CD4-positive, alpha-beta T cell treated with Interleukin-12 subunit alpha and Interleukin-12 subunit beta, for 1 hour (primary cell): ENCODE data around the gene RPL27.
A peak's percentile ranks its signal among the peaks of the same experiment; 100 is the strongest.
"Not testable (repeated sequence)": the region's sequence is repeated elsewhere in the genome, so short reads cannot be mapped to it uniquely, and the experiment has no call there.

Experiments
- DNase-seq: peaks from one replicate; pipeline ENCODE4 v3.0.0-alpha.2; 2020

RPL27 gene

GRCh38 chr17:42997390-42997983 is 732 bp upstream of the RPL27 start:
- no peak for DNase-seq

DNA sequence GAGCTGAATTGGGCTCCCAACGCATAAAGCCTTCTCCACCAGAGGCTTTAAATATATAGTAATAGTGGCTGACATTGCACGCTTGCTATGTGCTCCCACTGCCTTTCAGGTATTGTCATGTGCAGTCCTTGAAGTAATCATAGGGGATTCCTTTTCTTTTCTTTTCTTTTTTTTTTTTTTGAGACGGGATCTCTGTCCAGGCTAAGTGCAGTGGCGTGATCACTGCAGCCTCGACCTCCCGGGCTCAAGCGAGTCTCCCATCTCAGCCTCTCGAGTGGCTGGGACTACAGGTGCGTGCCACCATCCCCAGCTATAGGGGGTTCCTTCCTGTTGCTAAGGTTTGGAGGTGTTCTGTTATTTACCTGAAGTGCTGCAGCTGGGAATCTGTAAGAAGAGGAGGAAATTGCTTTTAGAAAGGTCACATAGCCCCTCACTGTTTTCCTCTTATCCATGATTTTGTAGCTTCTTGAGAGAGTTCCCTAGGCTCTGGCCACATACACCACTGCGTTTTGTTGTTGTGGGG is 845 bp downstream of the RPL27 start:
- DNase-seq, result no peak

DNA sequence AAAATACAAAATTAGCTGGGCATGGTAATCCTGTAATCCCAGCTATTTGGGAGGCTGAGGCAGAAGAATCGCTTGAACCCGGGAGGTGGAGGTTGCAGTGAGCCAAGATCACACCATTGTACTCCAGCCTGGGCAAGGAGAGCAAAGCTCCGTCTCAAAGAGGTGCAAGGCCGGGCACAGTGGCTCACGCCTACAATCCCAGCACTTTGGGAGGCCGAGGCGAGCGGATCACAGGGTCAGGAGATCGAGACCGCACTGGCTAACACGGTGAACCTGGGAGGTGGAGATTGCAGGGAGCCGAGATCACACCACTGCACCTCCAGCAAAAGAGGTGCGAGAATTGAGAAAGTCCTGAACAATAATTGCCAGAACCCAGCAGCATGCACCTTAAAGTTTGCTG is 2.7 kb downstream of the RPL27 start:
- not testable (repeated sequence) for DNase-seq

DNA sequence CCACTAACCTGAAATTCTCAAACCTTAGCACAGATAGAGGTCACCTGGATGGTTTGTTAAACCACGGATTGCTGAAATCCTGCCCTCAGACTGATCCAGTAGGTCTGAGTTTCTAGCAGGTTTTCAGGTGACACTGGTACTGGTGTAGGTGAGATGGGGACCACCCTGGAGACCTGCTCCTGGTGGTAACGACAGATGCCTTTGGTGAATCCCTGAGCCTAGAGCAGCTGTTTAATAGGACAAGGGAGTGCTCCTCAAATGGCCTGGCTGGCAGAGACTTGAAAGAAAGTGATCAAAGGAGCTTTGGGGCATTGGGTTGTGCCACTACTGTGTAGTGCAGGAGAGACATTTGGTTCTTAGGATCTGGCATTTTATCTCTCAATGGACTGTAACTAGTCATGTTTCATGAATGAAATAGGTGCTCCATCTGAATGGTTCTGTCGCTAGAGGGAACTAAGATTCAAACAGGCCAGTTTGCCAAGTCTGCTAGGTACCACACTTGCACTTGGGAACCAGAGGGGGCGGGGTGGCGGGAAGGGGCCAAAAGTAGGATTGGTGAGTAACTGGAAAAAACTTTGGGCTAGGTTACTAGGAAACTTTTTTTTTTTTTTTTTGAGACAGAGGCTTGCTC is 5.4 kb downstream of the RPL27 start:
- DNase-seq, result no peak

- DNase-seq, result peak; percentile 87
Observed at GRCh38 chr17:43006639-43007551, 8.7 kb downstream of the RPL27 start, which contains the start of gene IFI35. TSS of gene IFI35 (plus strand) at chr17:43006784. CDS start at chr17:43006948, 164 bp downstream.

DNA sequence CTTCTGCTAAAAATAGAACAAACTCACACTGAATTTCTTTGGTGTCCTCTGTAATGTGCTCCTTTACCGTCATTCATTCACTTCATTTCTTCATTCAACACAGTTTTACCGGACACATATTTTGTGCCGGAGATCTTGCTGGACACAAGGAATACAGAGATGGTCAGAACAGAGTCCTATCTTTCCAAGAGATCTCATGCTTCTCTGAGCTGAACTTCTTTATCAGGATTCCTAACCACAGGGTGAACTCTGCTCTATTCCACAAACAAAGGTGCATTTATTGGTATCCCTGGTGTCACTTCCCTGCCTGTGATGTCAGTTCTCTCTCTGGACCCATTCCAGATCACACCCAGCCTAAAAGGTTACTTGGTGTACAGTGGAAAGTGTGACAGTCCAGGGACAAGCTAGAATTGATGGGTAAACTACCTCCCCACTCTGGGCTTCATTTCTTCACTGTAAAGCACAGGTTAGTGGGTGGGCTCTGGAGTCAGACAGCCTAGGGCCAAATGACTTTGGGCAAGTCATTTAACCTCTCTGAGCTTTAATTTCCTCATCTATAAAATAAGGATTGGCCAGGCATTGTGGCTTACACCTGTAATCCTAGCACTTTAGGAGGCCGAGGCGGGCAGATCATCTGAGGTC is 12.6 kb downstream of the RPL27 start:
- DNase-seq, result no peak

GRCh38 chr17:43011728-43012472 is 13.7 kb downstream of the RPL27 start:
- DNase-seq, result no peak

DNA sequence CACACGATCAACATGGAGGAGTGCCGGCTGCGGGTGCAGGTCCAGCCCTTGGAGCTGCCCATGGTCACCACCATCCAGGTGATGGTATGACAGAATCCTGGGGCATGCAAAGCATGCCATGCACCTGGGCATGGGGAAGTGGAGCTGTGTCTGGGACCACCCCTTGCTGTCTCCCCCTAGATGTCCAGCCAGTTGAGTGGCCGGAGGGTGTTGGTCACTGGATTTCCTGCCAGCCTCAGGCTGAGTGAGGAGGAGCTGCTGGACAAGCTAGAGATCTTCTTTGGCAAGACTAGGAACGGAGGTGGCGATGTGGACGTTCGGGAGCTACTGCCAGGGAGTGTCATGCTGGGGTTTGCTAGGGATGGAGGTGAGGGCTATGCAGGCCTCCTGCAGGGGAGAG is 15.1 kb downstream of the RPL27 start:
- DNase-seq, result no peak

- no peak for DNase-seq
Observed at GRCh38 chr17:43014020-43014648, 15.9 kb downstream of the RPL27 start.

DNA sequence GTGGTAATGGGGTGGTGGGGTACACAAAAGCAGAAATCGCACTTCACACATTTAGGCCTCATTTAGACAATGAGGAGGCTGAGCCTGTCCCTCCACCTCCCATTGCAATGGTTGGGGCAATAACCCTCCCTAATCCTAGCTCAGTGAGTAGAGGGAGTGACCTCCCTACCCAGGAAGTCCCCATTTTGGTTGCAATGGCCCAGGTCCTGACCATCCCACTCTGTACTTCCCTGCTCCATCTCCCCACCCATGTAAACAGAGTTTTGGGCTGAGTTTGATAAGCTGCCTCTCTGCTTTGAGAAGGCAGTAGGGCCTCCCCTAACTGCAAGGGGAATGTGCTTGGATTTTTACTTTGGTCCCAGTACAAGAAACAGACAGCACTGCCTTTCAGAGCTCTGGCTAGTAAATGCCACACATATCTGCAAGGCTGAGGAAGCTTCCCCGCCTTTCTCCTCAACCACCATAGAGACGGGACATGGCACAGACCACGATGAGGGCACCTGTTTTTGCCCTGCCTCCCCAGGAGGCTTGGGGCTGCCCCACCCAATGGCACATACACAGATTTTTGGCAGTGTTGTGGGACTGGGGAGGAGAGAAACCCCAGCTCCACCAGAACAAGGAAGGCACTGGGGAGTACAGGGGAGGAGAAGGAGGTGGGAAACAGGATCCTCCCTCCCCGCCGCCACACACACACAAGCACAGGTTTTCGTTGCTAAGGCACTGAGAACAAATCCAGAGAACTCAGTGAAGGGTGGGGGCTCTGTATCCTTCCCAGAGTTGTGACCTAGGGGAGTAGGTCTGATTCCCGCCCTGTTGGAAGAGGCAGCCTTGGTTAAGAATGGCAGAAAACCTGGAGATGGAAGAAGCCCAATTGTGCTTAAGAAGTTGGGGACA is 16.7 kb downstream of the RPL27 start:
- DNase-seq, result no peak

DNA sequence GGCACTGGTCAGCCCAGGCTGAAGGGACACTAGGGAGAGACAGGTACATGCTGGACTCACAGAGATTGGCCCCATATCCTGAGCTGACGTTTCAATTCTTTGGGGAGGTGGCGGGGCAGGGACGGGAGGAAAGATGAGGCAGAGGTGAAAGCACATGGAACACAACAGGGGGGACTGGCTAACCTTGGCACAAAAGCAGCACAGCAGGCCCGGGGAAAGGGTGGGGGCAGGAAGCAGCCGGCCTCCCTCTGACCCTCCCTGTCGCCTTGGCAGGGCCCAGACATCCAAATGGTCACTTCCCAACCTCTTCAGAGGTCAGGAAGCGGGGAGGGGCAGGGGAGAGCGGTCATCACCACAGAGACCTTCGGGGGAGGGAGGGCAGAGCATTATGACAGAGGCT is 17.4 kb downstream of the RPL27 start:
- no peak for DNase-seq

- no peak for DNase-seq
Observed at GRCh38 chr17:43016216-43016615, 18.0 kb downstream of the RPL27 start.

GRCh38 chr17:43018008-43018853 is 20.0 kb downstream of the RPL27 start:
- peak; percentile 61 for DNase-seq

DNA sequence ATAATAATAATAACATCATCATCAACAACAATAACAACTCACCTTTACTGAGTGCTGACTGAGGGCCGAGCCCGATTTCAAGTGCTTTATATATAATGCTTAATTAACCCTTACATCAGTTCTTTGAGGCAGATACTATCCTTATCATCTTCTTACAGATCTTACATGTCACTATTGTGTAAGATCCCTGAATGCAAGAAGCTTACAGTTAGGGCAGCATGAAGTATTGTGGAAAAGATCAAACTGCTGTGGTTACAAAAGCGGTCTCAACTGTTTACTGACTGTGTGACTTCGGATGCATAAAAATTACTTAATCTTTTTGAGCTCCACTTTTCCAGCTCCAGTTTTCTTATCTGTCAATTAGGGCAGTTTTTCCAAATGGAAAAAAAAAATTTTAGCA is 20.7 kb downstream of the RPL27 start:
- DNase-seq, result no peak

GRCh38 chr17:43019418-43019817 is 21.2 kb downstream of the RPL27 start:
- no peak for DNase-seq

DNA sequence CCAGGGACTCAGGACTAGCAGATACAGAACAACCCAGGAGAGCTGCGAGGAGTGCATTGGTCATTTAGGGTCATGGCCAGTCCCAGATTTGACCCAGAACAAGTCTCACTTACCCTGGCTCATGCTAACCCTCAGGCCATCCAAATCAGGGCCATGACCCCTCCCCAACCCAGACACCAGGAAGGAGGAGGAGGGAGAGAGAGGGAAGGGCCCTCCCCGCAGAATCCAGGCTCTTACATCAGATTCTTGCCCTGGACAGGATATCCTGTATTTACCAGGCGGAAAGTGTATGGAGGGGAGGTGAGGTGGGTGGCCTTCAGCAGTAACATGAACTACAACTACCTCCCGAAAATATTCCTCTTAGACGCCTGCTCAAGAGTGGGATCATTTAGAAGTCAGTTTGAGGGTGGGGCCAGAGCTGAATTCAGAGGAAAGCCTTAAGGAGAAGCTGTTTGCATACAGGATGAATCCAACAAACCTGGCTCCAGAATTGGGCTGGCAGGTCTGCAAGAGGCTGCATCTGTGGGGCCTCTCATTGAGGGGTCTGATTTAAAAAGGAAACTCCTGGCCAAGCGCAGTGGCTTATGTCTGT is 21.9 kb downstream of the RPL27 start:
- DNase-seq, result no peak

DNA sequence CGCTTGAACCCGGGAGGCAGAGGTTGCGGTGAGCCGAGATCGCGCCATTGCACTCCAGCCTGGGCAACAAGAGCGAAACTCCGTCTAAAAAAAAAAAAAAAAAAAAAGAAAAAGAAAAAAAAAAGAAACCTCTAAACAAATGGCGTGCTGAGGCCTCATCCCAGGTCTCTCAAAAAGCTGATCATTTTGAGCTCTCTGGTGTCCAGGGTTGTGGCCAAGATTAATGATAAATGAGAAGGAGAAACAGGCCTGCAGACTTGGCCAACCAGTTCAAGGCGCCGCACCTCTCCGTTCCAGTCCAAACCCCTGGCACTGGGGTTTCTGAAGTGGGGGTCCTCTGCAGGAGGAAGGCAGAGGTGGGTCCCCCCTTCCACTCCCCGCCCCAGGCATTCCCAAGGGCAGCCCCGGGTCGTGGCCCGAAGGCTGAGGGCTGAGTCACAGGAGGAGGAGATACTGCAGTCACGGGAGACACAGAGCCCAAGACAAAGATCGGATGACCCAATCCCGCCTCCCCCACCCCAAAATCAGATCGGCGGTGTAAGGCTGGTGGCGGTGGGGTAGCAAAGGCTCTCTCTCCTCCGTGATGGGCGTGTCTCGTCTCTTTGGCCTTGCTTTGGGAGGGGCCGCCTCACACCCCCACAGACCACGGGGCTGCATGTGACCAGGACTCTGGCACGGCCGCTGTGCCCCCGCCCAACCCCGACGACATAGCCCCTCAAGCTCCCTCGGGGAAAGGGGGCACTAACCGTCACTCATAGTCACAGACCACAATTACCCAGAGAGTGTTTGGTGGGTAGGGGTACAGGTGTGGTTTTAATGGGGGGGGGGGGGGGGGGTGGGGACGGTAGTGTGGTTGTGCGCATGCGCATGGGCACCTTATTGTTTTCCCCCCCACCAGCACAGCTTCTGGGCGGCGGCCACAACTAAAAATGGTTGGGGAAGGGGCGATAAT is 22.8 kb downstream of the RPL27 start:
- peak; percentile 42 for DNase-seq
